ENCODE measurements around the gene SERPINB1. TPM values are rescaled to one million over a fixed set of nuclear protein-coding genes. Genes with fewer than 3 reads are reported as not detected.

Gene SERPINB1
- total RNA-seq, 1 experiment from 2014 or later = 82.3 TPM

DNA sequence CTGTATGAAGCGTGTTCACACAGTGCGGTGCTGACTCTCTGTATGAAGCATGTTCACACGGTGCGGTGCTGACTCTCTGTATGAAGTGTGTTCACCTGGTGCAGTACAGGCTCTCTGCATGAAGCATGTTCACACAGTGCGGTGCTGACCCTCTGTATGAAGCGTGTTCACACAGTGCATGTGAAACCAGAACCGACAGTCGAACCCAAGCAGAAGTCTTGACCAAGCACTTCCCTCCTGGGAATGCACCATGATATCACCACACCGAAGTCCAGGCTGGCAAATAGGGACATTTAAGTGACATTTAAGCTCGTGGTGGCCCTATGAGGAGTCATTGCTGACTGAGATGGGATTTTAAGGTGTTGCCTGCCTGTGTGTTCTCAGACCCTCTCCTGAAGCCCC lies 11.3 kb upstream of the SERPINB1 start:
- ChIA-PET POLR2A (ENCODE audit: unreplicated experiment) (no interaction called here), CTCF (interaction anchor here (0.6 kb wide), 1 partner anchor 616 kb away, joined by 14 read pairs; no protein-coding TSS in a partner anchor)
- TF ChIP-seq EZH2 (IDR thresholded peaks at IDR 0.05; ENCODE audit: low read depth) = no peak
- TF ChIP-seq CTCF (conservative IDR thresholded peaks at IDR 0.05) = no peak
- Histone ChIP-seq H3F3A (ENCODE audit: insufficient read depth, low read depth) (peaks cover 6% of the 10 kb centered on the region; the same call in 1 of the 2 replicates), H3K4me2 (peak overlapping the region; percentile 83; the same call in 1 of the 2 replicates), H3K9me2 (ENCODE audit: insufficient read depth) (no peaks in the 10 kb centered on the region), H3K4me1 (replicated peaks; ENCODE audit: insufficient read depth) (peaks cover 24% of the 10 kb centered on the region), H3K27me3 (ENCODE audit: insufficient read depth, low read depth) (no peaks in the 10 kb centered on the region), H3K79me2 (ENCODE audit: low read depth) (no peaks in the 10 kb centered on the region), H3K27ac (peak overlapping the region; percentile 99), H4K20me1 (ENCODE audit: insufficient read depth) (no peaks in the 10 kb centered on the region), H3K36me3 (ENCODE audit: low read depth) (no peaks in the 10 kb centered on the region), H3K9me3 (ENCODE audit: insufficient read depth, low read depth) (no peaks in the 10 kb centered on the region), H2AFZ (no peak overlapping the region), H3K4me3 (no peak overlapping the region)
- intact Hi-C loops (cut with micrococcal nuclease; ENCODE audit: unreplicated experiment) = loop anchor here (1.0 kb wide), 1 partner anchor 23 kb away; no protein-coding TSS in a partner anchor
- BruUV-seq (replicated peaks) = no TSS peak
- DNase-seq = no peak

- no peak overlapping the region for H3K4me2 ChIP-seq
- no peaks in the 10 kb centered on the region for H3K9me2 ChIP-seq (ENCODE audit: insufficient read depth)
- H3F3A ChIP-seq (ENCODE audit: insufficient read depth, low read depth) = peaks cover 6% of the 10 kb centered on the region; the same call in 1 of the 2 replicates
- CTCF ChIA-PET = interaction anchor here (0.6 kb wide), 1 partner anchor 615 kb away, joined by 14 read pairs; no protein-coding TSS in a partner anchor
- intact Hi-C loops (cut with micrococcal nuclease; ENCODE audit: unreplicated experiment) = no loop called here
- POLR2A ChIA-PET (ENCODE audit: unreplicated experiment) = no interaction called here
- no peaks in the 10 kb centered on the region for H3K9me3 ChIP-seq (ENCODE audit: insufficient read depth, low read depth)
- no peak overlapping the region for H2AFZ ChIP-seq
- H3K36me3 ChIP-seq (ENCODE audit: low read depth) = no peaks in the 10 kb centered on the region
- peak overlapping the region; percentile 9; the same call in 1 of the 2 replicates for H3K27ac ChIP-seq
- BruUV-seq (replicated peaks) = no TSS peak
- TF ChIP-seq EZH2 (IDR thresholded peaks at IDR 0.05; ENCODE audit: low read depth) = no peak
- TF ChIP-seq CTCF (conservative IDR thresholded peaks at IDR 0.05) = no peak
- no peaks in the 10 kb centered on the region for H3K79me2 ChIP-seq (ENCODE audit: low read depth)
- H3K4me1 ChIP-seq (replicated peaks; ENCODE audit: insufficient read depth) = peaks cover 24% of the 10 kb centered on the region
- DNase-seq = no peak
- H3K4me3 ChIP-seq = no peak overlapping the region
- H3K27me3 ChIP-seq (ENCODE audit: insufficient read depth, low read depth) = no peaks in the 10 kb centered on the region
- no peaks in the 10 kb centered on the region for H4K20me1 ChIP-seq (ENCODE audit: insufficient read depth)
Observed at GRCh38 chr6:2852514-2852855, 10.8 kb upstream of the SERPINB1 start.

GRCh38 chr6:2851727-2852513 lies 10.3 kb upstream of the SERPINB1 start:
- Histone ChIP-seq H3K27me3 (ENCODE audit: insufficient read depth, low read depth) (no peaks in the 10 kb centered on the region), H3K4me2 (no peak overlapping the region), H3K9me3 (ENCODE audit: insufficient read depth, low read depth) (no peaks in the 10 kb centered on the region), H2AFZ (no peak overlapping the region), H4K20me1 (ENCODE audit: insufficient read depth) (no peaks in the 10 kb centered on the region), H3K4me1 (replicated peaks; ENCODE audit: insufficient read depth) (peaks cover 27% of the 10 kb centered on the region), H3K27ac (peak overlapping the region; percentile 9; the same call in 1 of the 2 replicates), H3K4me3 (no peak overlapping the region), H3K9me2 (ENCODE audit: insufficient read depth) (no peaks in the 10 kb centered on the region), H3F3A (ENCODE audit: insufficient read depth, low read depth) (peaks cover 10% of the 10 kb centered on the region; the same call in 1 of the 2 replicates), H3K36me3 (ENCODE audit: low read depth) (no peaks in the 10 kb centered on the region), H3K79me2 (ENCODE audit: low read depth) (no peaks in the 10 kb centered on the region)
- DNase-seq = no peak
- intact Hi-C loops (cut with micrococcal nuclease; ENCODE audit: unreplicated experiment) = no loop called here
- CTCF ChIA-PET = no interaction called here
- POLR2A ChIA-PET (ENCODE audit: unreplicated experiment) = interaction anchor here (0.6 kb wide), 2 partner anchors 17 to 420 kb away, joined by 4 to 5 read pairs; no protein-coding TSS in a partner anchor
- TF ChIP-seq CTCF (conservative IDR thresholded peaks at IDR 0.05) (no peak), EZH2 (IDR thresholded peaks at IDR 0.05; ENCODE audit: low read depth) (no peak)
- no TSS peak for BruUV-seq (replicated peaks)
